ENCODE measurements around the gene CCDC178.

CCDC178 gene

DNA sequence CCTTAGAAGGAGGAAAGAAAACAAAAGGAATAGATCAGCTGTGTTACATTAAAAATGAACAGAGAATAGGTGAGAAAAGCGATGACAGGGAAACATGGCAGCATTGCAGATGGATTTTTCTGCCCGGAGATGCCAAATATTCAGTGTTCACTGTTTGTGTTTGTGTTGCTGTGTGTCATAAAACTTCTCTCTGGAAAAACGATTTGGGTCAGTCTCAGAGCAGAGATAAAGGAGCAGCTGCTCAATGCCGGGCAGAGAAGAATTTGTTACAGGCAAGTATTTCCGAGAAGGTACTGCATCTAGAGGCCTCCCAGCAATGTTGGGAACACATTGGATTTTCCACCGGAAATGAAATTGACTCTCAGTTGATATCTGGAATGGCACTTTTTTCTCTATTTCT lies 511.3 kb downstream of the CCDC178 start:
- H3K36me3 Mint-ChIP-seq (ENCODE audit: low read depth) = no peaks in the 10 kb centered on the region
- no peaks in the 10 kb centered on the region for H3K9me3 Mint-ChIP-seq
- no peak overlapping the region for H3K27ac Mint-ChIP-seq
- no peaks in the 10 kb centered on the region for H3K27me3 Mint-ChIP-seq (ENCODE audit: low read depth)
- no peak overlapping the region for H3K4me3 Mint-ChIP-seq
- no peaks in the 10 kb centered on the region for H3K4me1 Mint-ChIP-seq (ENCODE audit: low read depth)

DNA sequence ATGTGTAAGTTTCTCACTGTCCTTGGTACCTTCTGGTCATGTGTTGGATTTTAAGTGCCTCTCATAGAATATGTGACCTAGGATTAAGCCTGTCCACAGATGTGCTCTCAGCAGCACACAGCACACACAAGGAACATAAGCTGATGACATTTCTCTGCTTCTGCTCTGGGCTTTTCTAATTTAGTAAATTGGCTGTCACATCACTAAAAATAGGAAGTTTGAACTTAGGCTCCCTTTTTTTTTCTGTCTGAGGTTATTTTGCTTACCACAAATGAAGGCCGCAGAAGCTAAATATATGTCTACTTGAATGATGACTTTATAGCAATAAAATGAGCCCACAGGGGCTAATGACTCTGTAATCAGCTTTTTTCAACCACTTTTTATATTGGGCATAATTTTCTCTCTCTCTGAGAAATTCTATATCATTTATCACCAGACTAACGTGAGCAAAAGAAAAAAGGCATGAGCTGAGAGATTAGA lies 517.5 kb downstream of the CCDC178 start:
- H3K27me3 Mint-ChIP-seq (ENCODE audit: low read depth) = no peaks in the 10 kb centered on the region
- no peaks in the 10 kb centered on the region for H3K9me3 Mint-ChIP-seq
- H3K36me3 Mint-ChIP-seq (ENCODE audit: low read depth) = no peaks in the 10 kb centered on the region
- H3K4me3 Mint-ChIP-seq = no peak overlapping the region
- no peaks in the 10 kb centered on the region for H3K4me1 Mint-ChIP-seq (ENCODE audit: low read depth)
- H3K27ac Mint-ChIP-seq = no peak overlapping the region

DNA sequence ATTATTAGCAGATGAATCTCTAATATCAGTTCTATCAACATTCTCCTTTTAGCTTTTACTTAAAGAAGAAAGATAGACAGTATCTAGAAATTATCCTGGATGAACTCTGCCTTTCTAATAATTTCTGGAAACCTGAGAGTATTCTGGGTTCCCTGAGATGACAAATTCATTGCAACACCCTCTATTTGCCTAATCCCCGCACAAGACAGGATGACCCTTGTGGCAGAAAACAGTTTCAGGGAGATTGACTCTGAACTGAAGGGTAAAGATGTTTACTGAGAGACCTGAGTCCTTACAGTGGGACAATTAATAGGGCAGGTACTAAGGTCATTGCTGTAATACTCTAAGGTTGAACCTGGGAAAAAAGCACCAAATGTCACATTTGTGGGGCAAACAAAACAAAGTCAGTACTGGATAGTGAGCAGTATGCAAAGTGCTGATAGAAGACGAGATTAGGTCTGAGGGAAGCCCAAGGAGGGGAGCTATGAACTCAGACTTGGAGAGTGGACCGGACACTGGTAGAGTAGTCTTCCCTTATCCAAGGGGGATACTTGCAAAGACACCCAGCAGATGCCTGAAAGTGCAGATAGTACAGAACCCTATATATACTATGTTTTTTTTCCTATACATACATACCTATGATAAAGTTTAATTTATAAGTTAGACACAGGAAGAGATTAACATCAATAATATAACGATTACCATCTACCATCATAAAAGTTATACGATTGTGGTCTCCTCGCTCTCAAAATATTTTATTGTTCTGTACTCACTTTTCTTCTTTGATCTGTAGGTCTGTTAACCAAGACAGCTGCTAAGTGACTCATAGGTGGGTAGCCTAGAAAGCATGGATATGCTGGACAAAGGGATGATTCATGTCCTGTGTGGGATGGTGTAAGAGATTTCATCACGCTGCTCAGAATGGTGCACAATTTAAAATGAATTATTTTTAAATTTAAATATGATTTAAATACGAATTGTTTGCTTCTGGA lies 519.4 kb downstream of the CCDC178 start:
- Mint-ChIP-seq H3K9me3 (no peaks in the 10 kb centered on the region), H3K4me1 (ENCODE audit: low read depth) (no peaks in the 10 kb centered on the region)

DNA sequence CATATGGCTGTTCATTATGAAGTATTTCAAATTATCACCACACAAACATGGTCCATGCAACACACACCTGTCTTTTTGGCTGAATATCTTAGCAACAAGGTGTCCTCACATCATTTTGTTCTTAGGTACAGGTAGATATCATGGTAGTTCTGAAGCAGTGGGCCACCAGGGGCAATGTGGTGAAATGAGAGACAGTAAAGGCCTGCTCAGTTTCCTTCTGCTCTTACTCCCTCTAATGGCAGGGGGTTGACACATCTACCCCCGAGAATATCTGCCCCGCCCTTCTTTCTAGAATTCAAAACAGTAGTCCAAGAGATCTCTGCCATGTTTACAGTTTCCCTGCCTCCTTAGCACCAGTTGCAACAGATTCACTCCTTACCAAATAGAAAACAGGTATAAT lies 520.7 kb downstream of the CCDC178 start:
- Mint-ChIP-seq H3K9me3 (no peaks in the 10 kb centered on the region), H3K4me1 (ENCODE audit: low read depth) (no peaks in the 10 kb centered on the region), H3K36me3 (ENCODE audit: low read depth) (no peaks in the 10 kb centered on the region), H3K4me3 (no peak overlapping the region), H3K27me3 (ENCODE audit: low read depth) (no peaks in the 10 kb centered on the region), H3K27ac (no peak overlapping the region)

More for the DNA sequence above, 519.4 kb downstream of the CCDC178 start:
- no peaks in the 10 kb centered on the region for H3K27me3 Mint-ChIP-seq (ENCODE audit: low read depth)
- H3K4me3 Mint-ChIP-seq = no peak overlapping the region
- H3K36me3 Mint-ChIP-seq (ENCODE audit: low read depth) = no peaks in the 10 kb centered on the region
- H3K27ac Mint-ChIP-seq = no peak overlapping the region

DNA sequence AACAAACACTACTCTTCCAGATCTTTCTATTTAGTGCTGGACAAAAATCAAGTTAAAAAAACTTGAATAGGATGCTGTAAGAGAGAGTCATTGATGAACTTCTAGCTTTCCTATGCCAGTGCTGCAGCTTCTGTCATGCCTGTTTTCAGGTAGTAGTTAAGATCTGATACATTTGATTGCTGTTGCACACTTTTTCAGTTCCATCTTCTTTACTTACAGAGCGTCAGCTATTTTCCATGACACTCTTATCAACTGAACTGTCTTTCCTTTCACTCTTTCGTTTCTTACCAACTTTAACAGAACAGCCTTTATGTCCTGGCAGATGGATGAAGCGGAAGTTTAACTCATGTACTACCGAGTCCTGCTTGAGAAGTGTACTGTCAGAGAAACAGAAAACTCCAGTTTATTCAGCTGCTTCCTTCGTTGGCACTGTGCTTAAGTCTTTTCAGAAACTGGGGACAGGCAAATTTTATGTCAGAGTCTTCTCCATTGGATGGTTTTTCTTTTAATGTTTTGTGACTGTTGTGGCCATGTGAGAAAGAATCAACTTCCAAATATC lies 521.8 kb downstream of the CCDC178 start:
- Mint-ChIP-seq H3K4me3 (no peak overlapping the region), H3K36me3 (ENCODE audit: low read depth) (no peaks in the 10 kb centered on the region), H3K27ac (no peak overlapping the region), H3K27me3 (ENCODE audit: low read depth) (no peaks in the 10 kb centered on the region), H3K4me1 (ENCODE audit: low read depth) (no peaks in the 10 kb centered on the region), H3K9me3 (no peaks in the 10 kb centered on the region)

DNA sequence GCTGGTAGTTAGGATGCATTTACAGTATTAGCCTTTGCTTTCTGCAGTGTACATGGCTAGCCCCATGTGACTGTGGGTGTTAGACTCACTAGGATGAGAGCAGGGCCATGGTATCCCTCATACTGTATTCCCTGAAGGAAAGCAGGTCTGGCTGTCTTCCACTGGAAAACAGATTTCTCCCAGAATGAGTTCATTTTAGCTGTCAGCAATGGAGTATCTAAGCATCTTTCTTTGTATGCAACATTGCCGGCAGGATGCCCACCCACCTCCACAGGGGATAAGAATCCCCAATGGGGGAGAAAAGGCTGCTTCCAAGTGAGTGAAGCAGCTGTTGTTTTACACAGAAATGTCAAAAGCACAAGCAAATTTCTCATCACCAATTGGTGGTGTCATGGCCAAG lies 525.0 kb downstream of the CCDC178 start:
- Mint-ChIP-seq H3K9me3 (no peaks in the 10 kb centered on the region), H3K36me3 (ENCODE audit: low read depth) (no peaks in the 10 kb centered on the region), H3K4me3 (no peak overlapping the region), H3K4me1 (ENCODE audit: low read depth) (no peaks in the 10 kb centered on the region), H3K27ac (no peak overlapping the region), H3K27me3 (ENCODE audit: low read depth) (no peaks in the 10 kb centered on the region)

DNA sequence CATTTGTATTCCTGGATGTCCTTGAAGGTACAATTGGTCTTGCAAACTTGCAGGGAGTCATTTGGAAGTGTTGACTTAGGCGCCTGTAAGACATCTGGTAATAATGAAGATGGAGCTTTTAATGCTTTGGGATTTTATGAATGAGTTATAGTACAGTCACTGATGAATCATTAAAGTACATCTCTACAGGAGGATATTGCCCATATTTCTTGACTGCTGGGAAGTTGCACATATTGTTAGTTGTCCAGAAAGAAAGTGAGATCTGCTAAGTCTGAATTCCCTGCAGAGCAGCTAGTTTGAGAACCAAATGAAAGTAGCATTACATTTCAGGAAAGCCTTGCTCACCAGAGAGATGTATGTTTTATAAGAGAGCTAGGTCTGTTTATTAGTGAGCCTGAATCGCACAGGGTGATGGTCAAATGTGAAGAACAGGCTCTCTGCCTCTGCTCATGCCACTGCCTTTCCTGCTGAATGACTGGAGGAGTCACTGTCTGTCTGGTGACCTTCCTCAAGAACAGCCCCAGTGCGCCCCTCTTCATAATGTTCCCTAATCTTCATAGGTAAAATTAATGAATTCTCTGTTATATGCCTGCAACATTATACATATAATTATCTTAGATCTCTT lies 528.7 kb downstream of the CCDC178 start:
- no peak overlapping the region for H3K4me3 Mint-ChIP-seq
- no peaks in the 10 kb centered on the region for H3K36me3 Mint-ChIP-seq (ENCODE audit: low read depth)
- H3K4me1 Mint-ChIP-seq (ENCODE audit: low read depth) = no peaks in the 10 kb centered on the region
- peaks cover 5% of the 10 kb centered on the region for H3K9me3 Mint-ChIP-seq
- no peak overlapping the region for H3K27ac Mint-ChIP-seq
- no peaks in the 10 kb centered on the region for H3K27me3 Mint-ChIP-seq (ENCODE audit: low read depth)

DNA sequence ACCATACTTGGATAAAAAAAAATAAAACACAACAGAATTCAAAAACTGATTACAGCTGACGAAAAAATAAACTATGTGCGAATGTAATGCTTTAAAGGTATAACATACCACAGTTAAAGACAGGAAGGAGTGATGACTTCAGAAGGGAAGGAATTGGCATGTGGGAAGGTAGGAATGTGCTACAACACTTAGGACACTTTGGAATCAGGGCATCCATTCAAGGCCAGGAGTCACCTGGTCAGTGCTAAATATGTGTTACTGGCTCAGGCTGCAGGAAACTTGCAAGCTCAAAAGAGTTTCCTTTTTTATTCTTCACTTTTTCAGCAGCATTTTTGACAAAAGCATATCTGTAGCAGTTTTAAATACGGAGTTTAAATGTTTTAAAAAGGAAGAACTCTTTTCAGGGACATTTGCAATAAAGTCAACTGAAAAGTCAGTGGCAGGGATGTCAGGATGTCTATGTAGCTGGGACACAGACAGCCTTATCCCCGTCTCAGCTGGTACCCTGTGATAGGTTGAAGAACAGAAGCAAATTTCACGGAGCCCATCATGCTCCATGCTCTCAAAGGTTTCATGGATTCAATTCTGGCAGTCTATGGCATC lies 529.7 kb downstream of the CCDC178 start:
- Mint-ChIP-seq H3K9me3 (peaks cover 9% of the 10 kb centered on the region), H3K36me3 (ENCODE audit: low read depth) (no peaks in the 10 kb centered on the region), H3K4me3 (no peak overlapping the region), H3K27ac (no peak overlapping the region), H3K4me1 (ENCODE audit: low read depth) (no peaks in the 10 kb centered on the region), H3K27me3 (ENCODE audit: low read depth) (no peaks in the 10 kb centered on the region)

DNA sequence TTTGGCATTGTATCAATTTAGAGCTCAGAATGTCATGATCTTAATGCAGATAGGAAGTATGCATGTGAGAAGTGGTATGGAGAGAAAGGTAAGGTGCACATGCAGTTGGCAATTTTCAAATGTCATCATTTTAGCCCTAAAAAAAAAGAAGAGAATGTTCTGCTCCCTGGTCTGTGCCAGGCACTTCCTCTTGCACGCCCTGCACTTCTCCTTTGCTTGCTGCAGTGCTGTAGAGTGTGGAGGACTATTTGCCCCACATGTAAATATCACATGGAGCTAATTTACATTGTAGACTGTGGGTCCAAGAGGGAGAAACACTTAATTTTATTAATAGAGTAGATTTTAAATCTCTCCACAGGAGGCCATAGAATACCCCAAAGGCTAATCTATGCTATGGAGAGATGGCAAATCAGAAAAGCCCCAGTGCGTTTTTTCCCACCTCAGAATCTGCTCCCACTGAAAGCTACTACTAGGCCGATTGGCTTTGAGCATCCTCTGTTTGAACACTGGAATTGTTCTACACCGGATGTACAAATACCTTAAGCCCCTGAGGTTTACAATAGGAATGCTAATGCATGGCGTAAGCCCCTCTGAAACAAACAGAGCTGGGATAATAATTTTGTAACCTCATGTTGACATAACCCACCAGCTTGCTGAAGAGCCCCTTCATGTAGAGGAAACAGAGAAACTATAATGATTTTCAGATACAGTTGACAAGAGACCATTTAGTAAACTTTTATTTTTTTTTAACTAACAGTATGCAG lies 530.5 kb downstream of the CCDC178 start:
- peaks cover 9% of the 10 kb centered on the region for H3K9me3 Mint-ChIP-seq
- no peak overlapping the region for H3K4me3 Mint-ChIP-seq
- H3K27ac Mint-ChIP-seq = no peak overlapping the region
- H3K36me3 Mint-ChIP-seq (ENCODE audit: low read depth) = no peaks in the 10 kb centered on the region
- H3K27me3 Mint-ChIP-seq (ENCODE audit: low read depth) = no peaks in the 10 kb centered on the region
- no peaks in the 10 kb centered on the region for H3K4me1 Mint-ChIP-seq (ENCODE audit: low read depth)

DNA sequence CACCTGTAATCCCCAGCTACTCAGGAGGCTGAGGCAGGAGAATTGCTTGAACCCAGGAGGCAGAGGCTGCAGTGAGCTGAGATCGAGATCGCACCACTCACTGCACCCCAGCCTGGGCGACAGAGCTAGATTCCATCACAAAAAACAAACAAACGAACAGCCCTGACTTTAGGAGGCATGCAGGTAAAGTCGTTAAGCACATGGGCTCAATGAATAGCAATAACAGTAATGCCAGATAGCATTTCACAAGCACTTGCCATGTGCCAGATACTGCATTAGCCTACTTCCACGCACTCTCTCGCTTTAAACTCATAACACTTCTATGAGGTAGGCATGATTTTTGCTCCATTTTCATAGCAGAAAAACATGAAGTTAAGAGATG lies 532.1 kb downstream of the CCDC178 start:
- Mint-ChIP-seq H3K27me3 (ENCODE audit: low read depth) (no peaks in the 10 kb centered on the region), H3K27ac (no peak overlapping the region), H3K4me3 (no peak overlapping the region), H3K36me3 (ENCODE audit: low read depth) (no peaks in the 10 kb centered on the region), H3K4me1 (ENCODE audit: low read depth) (no peaks in the 10 kb centered on the region), H3K9me3 (peaks cover 9% of the 10 kb centered on the region)

DNA sequence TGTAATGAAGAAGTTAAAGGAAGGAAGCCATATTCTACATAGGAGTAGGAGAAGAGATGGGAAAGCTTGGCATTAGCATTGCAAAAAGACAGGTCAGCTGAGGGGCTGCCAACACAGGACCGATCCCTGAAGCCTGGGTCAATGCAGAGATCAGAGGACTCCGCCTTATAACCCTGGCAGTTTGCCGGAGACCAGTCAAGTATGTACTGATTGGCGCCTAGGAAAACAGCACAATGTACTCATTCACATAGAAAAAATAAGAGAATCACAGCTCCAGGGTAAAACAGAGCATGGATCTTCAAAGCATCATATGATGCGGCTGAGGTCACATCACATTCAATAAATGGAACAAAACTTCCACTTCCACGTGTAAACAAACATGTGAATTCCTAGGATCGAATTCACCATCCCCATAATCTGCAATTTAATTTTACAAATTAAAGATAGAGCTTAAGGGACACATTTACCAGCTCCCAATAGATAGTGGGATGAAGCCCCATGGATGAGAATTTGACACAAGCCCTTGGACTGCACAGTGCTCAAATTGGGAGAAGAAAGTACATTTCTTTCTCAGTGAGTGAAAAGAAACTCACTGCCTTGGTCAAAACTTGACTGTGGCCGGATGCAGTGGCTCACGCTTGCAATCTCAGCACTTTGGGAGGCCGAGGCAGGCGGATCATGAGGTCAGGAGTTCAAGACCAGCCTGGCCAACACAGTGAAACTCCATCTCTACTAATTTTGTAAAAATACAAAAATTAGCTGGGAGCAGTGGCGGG lies 532.7 kb downstream of the CCDC178 start:
- no peaks in the 10 kb centered on the region for H3K27me3 Mint-ChIP-seq (ENCODE audit: low read depth)
- no peaks in the 10 kb centered on the region for H3K36me3 Mint-ChIP-seq (ENCODE audit: low read depth)
- H3K9me3 Mint-ChIP-seq = peaks cover 9% of the 10 kb centered on the region
- no peak overlapping the region for H3K27ac Mint-ChIP-seq
- H3K4me1 Mint-ChIP-seq (ENCODE audit: low read depth) = no peaks in the 10 kb centered on the region
- H3K4me3 Mint-ChIP-seq = no peak overlapping the region

DNA sequence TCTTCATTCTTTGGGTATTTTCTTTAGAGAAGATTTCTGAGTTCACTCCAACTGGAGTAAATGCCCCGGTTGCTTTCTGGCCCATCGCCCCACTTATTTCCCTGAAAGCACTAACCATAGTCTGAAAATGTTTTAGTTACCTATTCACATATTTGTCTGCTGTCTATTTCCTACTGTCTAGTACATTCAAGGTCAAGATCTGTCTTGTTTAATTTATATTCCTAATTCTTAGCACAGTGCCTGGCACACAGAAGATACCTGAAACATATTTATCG lies 533.3 kb downstream of the CCDC178 start:
- peaks cover 9% of the 10 kb centered on the region for H3K9me3 Mint-ChIP-seq
- H3K4me3 Mint-ChIP-seq = no peak overlapping the region
- H3K36me3 Mint-ChIP-seq (ENCODE audit: low read depth) = no peaks in the 10 kb centered on the region
- no peak overlapping the region for H3K27ac Mint-ChIP-seq
- H3K27me3 Mint-ChIP-seq (ENCODE audit: low read depth) = no peaks in the 10 kb centered on the region
- no peaks in the 10 kb centered on the region for H3K4me1 Mint-ChIP-seq (ENCODE audit: low read depth)

DNA sequence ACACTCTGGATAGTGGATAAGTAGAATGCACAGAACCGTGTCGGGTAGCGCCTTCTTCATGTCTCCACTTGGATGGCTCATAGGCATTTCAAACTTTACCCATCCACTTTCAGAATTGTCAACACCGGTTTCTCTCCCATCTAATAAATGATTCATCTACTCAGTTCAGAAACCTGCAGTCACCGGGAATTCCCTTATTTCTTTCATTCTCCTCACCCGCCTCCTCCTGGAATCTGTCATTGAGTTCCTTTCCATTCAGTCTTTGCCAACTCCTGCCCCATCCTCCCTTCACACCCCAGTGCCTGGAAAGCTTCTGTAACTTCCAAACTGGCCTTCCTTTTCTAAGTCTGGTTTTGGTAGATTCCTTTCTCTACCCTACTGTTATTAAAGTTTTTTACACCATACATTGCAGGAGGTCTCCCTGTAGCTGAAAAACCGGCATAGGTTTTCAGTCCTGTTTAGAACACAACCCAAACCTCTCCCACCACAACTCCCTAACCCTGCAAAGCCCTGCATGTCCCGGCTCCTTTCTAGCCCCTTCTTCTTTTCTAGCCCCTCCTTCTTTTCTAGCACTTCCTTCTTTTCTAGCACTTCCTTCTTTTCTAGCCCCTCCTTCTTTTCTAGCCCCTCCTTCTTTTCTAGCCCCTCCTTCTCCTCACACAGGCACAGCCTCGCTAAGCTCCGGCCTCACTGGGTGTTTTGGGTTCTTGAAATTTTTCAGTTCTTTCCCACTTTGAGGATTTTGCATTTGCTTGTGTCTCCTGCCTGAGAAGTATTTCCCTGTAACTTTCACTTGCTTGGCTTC lies 533.8 kb downstream of the CCDC178 start:
- Mint-ChIP-seq H3K9me3 (peaks cover 9% of the 10 kb centered on the region), H3K4me1 (ENCODE audit: low read depth) (no peaks in the 10 kb centered on the region), H3K27me3 (ENCODE audit: low read depth) (no peaks in the 10 kb centered on the region), H3K4me3 (no peak overlapping the region), H3K36me3 (ENCODE audit: low read depth) (no peaks in the 10 kb centered on the region), H3K27ac (no peak overlapping the region)

Data from T-helper 1 cell treated with Interleukin-12 subunit alpha and Interleukin-12 subunit beta and Interleukin-4 antibody, amounts not matched to agents 30 μg/mL and 1 μg/mL, for 36 hours (primary cell).